HG03460 (cell line): ENCODE data around the gene FANCE.
A peak's percentile ranks its signal among the peaks of the same experiment; 100 is the strongest.

ENCODE experiments used
- ATAC-seq: cut with Tn5 transposase; IDR thresholded peaks from one replicate; pipeline ENCODE4 v1.9.1; 2021; ENCODE audit not compliant: unreplicated experiment

Gene FANCE

DNA sequence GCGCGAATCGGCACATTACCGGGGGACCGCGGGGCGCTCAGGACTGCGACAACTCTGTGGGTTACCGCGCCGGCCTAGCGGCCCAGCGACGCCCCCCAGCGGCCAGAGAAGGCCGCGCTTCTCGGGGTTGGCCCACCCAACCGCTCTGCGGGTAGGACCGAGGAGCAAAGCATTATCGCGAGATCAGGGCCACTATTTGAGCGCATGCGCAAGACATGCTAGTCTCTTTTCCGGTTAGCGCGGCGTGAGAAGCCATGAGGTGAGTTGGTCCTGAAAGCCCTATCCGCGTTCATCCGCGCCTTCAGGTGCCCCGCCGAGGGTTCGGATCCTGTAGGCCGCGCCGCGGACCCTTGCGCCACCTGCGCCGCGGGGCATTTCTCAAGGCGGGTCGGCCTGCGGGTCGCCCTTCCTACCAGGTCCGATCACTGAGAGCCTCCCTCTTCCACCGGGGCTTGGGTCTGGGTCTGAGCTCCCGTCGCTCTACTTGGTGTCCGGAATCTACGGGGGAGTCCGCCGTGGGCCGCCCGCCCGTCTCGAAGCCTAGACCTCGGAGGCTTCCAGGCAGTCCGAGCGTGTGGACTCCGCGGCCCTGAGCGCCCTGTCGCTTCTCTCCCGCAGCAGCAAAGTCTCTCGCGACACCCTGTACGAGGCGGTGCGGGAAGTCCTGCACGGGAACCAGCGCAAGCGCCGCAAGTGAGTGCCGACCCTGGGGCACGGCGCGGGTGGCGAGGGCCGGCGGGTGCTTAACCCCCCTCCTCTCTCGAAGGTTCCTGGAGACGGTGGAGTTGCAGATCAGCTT, 16.2 kb downstream of the FANCE start, which contains the start of gene RPL10A:
Gene RPL10A (plus strand): TSS at position 221 of the 799 bp plus-strand sequence. CDS start 34 bp downstream, at position 255.
- peak; percentile 74 for ATAC-seq

DNA sequence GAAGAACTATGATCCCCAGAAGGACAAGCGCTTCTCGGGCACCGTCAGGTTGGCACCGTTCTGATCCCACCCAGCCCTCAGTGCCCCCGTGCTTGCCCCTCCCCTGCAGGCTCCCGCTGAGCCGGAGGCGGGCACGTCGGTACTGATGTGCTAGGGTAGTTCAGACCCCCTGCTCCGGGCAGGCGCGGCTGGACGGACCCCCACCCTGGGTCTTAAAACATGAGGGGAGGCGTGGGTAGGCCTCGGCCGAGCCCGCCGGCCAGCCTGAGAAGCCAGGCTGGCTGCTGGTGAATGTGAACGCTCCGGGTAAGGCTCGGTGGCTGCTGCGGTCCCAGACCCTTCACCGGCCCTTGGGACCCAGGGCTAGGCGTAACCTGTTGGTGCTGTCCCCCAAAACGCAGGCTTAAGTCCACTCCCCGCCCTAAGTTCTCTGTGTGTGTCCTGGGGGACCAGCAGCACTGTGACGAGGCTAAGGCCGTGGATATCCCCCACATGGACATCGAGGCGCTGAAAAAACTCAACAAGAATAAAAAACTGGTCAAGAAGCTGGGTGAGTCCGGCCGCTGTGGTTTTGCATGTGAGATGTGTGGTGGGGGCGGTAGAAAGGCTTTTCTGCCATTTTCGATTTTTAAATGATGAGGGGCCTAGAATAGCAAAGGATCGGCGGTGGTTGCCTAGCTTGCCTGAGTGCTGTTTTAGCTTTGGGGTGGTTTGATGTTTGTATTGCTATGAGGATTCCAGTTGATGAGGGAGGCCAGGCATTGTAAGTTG, 17.0 kb downstream of the FANCE start:
- no peak for ATAC-seq

DNA sequence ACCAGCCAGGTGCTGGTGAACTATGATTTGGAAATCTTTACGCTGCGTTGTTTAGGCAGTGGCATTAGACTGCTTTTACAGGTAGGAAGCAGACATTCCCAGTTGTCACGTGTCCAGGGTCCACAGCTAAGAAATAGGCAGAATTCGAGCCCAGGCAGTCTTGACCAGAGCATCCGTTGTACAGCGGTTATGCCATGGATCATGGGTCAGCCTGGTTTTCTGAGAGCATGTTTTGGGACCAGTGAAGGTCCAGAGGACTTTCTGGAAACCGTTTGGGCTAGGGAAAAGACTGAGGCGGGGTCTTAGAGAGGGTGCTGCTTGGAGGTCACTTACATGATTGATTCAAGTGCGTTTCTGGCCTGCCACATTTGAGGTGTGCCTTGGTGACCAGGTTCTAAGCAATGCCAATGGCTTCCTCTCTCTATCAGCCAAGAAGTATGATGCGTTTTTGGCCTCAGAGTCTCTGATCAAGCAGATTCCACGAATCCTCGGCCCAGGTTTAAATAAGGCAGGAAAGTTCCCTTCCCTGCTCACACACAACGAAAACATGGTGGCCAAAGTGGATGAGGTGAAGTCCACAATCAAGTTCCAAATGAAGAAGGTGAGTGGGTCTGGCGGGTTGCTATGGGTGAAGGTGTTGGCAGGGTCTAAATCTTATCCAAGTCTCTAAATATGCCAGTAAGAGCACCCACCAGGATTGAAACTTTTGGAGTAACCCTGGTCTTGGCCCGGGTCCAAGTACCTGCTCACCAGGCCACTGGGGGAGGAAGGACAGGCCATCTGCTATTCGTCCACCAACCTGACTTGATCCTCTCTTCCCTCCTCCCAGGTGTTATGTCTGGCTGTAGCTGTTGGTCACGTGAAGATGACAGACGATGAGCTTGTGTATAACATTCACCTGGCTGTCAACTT, 17.9 kb downstream of the FANCE start:
- ATAC-seq: no peak

DNA sequence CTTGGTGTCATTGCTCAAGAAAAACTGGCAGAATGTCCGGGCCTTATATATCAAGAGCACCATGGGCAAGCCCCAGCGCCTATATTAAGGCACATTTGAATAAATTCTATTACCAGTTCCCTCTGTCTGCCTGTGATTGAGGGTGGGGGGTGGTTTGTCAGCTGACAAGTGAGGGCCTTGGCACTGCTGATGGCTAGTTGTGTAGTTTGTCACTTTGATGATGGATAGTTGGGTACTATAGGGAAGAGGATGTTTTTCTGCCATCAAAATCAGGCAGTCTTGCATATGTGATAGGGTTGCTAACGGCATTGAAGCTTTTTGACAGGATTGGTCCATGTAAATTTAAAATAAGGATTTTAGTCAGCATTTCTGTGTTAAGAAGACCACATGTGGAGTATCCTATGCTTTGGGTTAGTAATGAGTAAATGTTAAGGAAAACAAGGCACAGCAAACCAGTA, 18.6 kb downstream of the FANCE start:
- ATAC-seq: no peak

DNA sequence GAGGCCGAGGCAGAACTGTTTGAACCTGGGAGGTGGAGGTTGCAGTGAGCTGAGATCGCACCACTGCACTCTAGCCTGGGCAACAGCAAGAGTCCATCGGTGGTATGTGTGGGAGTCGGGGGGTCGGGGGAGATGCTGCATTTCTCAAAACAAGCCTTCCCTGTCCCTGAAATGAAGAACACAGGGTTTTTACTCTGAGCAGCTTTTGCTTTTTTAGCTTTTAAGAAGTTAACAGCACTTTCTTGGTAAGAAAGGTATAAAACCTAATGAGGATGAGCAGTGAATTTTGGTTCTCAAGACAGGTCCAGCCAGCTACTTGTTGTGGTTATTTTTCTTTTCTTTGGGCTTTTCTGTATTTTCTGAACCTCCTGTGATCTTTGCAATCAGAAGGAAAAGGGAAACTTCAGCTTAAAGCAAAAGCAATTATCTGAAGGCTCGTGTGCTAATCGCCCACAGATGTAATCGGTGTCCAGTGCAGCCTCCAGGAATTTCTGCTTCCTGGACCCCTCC, 19.8 kb downstream of the FANCE start:
- ATAC-seq: no peak

DNA sequence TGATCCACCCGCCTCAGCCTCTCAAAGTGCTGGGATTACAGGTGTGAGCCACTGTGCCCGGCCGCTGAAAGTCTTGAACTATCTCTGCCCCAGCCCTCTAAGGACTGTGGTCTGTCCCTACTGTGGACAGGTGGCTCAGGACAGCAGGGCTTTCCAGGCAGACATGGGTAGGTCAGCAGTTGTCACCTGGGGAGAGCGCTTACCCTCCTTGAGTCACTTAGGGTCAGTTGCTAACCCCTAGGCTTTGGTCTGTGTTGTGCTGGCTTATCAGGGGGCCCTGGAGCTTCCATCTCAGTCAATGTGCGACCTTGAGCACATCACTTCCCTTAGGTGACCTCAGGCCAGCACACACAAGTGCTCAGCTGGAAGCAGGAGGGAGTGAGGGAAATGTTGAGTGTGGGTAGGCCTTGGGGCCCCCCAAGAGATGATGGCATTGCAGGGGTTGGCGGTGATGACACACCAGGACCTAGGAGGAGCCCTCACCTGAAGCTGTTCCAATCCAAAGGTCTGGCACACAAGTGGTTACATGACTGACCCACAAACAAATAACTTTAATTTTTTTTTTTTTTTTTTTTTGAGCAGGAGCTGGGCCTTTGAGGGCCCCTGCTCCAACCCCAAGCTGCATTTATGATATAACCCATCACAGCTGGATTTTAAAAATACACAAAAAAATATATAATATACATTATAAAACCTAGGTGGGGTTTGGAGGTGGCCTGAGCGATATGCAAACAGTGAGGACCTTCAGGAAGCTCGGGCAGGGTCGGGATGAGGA, 21.1 kb downstream of the FANCE start:
- ATAC-seq: no peak

DNA sequence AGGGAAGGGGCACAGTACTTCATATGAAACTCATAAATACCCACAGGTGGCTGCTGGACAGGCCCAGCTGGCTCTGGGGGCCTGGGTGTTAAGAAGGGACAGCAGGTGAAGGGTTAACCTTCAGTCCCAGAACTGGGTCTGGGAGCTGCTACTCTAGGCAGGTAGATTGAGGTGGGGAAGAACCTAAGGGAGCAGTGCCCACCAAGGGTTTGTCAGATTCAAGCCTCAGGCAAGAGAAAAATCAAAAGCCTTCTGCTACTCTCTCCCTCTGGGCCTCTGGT, 21.7 kb downstream of the FANCE start:
- ATAC-seq: no peak

DNA sequence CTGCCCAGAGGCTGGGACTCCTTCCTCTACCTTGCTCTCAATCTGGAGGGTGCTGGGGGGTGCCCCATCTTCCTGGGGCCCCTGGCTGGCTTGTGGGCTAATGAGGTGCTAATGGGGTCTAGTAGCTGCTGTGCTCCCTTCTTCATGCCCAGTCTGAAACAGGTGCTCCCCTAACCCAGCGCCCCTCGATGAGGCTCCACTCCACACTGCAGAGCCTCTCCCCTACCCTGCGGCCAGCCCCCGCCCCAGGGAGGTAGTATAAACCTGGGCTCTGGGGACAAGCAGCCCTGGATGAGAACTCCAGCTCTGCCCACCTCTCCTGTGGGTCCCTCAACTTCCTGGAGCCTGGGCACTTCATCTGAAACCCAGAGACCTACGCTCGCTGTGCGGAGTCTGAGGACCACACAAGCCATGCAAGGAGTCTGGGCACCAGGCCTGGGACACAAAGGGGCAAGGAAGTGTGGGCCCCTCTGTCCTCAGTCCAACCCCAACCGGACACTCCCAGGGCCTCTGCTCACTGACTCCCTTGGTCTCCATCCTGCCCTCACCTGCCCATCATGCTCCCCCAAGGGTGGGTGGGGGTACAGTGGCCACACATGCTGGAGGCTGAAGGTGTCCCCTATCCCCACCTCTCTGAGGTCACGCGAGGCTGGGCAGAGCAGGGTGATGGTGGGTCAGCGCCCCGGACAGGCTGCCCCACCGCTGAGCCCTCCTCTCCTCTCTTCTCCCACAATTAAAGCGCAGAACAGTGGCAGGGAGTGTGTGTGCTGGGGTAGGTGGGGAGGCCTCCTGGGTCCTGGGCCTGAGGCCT, 22.2 kb downstream of the FANCE start:
- ATAC-seq: no peak

DNA sequence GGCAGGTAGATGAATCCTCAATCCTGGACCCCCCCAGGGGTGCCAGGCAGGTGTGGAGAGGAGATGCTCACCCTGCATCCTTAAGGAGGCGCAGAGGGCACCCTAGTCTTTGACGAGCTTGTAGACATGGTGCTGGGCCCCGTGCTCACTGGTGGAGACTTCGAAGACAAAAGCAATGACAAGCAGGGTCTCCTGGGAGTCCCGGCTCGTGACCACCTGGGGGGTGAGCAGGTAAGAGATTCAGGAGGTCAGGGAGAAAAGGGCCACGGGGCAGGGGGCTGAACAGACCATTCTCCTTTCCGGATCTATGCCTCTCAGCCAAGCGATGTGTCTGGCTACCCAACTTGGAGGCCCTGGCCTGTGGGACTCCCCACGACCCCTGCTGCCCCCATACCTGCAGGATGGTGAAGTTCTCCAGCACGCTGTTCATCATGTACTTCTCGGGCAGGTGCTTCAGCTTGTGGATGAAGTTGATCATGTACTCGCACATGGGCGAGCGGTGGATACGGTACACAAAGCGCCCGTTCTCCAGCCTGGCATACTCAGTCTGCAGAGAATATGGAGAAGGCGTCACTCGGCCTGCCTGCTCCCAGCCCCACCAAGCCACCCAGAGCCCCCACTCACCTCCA, 22.9 kb downstream of the FANCE start:
- no peak for ATAC-seq

DNA sequence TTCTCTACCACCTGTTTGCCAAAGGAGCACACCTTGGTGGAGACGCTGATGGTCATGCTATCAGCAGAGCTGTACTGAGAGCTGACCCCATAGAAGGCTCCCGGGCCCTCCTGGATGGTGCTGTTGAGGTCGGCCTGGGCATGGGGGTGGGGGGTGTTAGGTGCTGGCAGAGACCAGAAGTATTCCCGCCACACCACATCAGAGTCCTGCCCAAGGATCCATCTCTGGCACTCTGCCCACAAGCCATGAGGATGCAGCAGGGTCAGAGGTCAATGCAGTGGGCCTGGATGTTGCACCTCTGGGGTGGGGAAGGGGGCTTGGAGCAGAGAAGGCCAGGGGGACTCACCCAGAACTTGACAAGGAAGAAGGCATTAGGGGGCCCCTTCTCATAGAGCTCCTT, 23.4 kb downstream of the FANCE start:
- ATAC-seq: no peak

DNA sequence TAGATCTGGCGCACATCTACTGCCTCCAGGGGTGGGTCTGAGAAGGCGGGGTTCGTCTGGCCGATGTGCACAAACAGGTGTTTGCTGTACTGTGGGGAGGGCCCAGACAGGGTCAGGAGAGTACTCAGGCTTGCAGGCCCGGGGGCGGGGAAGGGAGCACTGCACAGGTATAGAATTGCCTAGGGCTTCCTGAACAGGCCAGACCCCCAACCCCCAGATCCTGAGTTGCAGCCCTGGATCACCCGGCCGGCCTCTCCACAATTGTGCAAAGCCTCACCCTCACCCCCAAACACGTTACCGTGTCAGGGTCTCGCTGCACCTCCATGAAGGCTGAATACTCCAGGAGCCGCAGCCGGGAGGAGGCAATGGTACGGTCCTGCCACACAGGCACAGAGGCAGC, 23.9 kb downstream of the FANCE start:
- ATAC-seq: no peak

DNA sequence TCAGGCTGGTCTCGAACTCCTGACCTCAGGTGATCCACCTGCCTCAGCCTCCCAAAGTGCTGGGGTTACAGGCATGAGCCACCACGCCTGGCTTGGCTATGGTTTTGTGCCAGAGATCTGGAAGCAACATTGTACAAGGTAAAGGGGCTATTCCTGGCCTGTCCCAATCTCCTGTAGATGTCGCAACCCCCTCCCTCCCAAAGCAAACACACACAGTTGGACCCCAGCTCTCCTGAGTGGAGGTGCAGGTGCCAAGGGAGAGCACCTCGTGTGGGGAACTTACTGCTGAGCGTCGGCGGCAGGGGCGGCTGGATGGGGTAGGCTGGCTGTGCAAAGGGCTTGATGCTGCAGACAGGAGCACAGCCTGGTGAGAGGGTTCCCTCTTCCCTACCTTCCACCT, 24.9 kb downstream of the FANCE start:
- ATAC-seq: no peak

DNA sequence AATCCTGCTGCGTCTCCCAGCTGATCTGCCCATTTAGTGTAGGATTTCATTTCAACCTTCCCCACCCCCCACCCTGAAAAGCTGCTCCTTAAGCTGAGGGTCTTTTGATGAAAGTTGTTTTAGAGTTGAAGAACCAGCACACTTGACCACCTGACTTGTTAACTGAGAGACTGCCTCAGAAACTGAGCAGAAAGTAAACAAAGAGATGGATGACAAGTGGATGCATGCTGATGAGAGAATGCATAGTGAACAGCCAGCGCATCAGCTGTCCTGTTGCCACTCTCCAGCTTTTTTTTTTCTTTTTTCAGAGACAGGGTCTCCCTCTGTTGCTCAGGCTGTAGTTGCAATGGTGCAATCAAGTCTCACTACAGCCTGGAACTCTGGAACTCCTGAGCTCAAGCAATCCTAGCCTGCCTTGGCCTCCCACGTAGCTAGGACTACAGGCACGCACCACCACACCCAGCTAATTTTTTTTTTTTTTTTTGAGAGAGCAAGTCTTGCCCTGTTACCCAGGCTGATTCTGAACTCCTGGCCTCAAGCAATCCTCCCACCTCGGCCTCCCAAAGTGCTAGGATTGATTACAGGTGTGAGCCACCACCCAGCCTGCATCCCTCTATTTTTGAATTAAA, 25.5 kb downstream of the FANCE start:
- ATAC-seq: no peak

DNA sequence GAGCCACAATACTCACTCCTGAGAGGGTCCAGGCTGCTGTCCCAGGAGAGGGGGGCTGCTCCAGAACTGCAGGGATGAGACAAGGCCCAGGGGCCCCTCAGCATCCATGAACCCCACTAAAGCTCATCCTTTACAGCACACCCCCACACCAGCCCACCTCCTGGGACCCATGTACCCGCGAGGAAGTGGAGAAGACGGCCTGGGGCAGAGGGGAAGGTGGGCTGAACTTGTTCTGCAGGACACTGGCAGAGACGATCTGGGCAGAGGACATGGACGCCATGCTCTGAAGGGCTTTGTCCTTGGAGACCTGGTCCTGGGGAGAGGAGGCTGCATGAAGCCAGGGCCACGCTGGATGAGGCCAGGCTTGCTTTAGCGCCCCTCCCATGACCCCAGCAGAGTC, 26.1 kb downstream of the FANCE start:
- ATAC-seq: no peak

DNA sequence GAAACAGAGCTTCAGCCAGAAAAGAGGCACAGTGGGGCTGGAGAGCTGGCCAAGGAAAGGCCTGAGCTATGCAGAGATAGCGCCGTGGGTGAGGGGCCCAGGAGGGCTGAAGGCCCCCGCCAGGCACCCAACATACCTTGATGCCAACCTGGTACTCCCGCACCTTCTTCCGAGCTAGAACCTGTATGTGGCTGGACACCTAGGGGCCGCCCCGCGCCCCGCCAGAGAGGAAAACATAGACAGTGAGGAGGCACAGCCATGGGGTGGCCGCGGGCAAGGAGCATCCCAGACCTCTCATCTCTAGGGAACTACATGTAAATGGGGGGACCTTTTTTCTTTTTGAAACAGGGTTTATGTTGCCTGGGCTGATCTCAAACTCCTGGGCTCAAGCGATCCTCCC, 28.0 kb downstream of the FANCE start:
- no peak for ATAC-seq

DNA sequence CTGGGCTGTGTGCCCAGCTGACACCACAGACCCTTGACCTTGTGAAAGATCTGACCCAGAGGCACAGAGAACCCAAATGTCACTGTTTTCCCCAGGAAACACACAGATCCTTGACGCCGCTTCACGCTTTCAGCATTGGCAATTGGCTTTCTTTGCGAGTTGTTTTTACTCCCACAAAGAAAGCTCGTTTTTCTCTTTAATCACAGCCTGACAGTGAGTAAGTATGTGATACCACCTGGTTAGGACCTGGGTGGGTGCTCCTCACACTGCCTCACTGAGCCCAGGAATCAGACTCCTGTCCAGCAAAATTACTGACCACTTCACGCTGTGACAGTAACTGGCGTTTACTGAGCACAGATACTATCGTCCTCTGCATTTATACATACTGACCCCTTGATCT, 29.1 kb downstream of the FANCE start:
- no peak for ATAC-seq

DNA sequence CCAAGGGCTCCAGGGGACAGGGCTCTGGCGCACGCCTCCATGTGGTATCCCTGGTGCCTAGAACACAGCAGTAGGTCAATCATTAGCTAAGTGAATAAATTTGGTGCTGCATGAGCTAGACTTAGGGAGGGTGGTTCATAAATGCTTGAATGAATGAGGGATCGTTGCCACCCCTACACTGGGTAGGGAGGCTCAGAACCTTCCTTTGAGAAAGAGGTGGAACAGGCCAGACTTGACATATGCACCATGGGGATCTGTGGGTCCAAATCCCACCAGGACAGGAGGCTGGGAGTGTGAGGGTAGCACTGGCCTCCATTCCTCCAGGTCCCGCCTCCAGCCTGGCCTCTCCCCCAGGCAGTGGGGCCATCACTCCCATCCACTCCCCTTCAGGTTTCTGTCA, 30.9 kb downstream of the FANCE start:
- ATAC-seq: no peak

DNA sequence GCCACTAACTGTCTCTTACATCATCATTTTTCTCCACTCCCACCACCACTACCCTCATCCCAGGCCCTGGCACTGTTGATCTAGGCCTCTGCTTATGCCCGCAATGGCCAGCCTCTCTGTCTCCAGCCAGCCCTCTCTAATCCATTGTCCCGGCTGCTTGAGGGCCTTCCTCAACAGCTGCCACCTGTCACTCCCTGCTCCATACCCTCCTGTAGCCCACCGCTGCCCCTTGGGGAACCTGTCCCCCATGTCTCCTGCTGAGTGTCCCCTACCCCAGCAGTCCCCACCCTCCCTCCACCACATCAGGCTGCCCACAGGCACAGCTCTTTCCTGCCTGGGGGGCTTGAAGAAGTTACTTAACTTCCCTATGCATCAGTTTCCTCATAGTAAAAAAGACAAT, 31.4 kb downstream of the FANCE start:
- no peak for ATAC-seq
